K562 (cell line): ENCODE measurements around the gene DOCK6. TPM values are rescaled to one million over a fixed set of nuclear protein-coding genes. Genes with fewer than 3 reads are reported as not detected.
"Not testable (repeated sequence)": the region's sequence is repeated elsewhere in the genome, so short reads cannot be mapped to it uniquely, and the experiment has no call there.

Experiments
- ATAC-seq: fragments of 200-7000 bp; cut with Tn5 transposase; 3 replicates; pipeline ENCODE4 v1.9.1; 2020; ENCODE audit warnings: moderate library complexity
- BruUV-seq: library from RNA; stranded (reverse); fragments of 400-500 nt; replicated peaks from 2 replicates; lab custom pipeline; 2021; lab: Mats Ljungman, UMichigan
- CTCF ChIA-PET: fragments of 300-600 bp; formaldehyde crosslinking; extraction: SDS; loops from one replicate; lab custom pipeline; 2021; ENCODE audit warnings: low intra/inter-chr PET ratio; lab: Yijun Ruan, JAX
- POLR2A ChIA-PET: fragments of 300-600, 350-650 bp; sonication (Branson Sonifier 250); formaldehyde crosslinking; extraction: SDS; loops from one replicate; lab custom pipeline; 2021; ENCODE audit warnings: antibody characterized with exemption, inconsistent platforms; lab: Yijun Ruan, JAX
- DNase-seq, 4 experiments: peaks; one replicate each; pipeline versions ENCODE4 v3.0.0 to v3.0.0-alpha.2; 2011 to 2018; ENCODE audit warnings: low spot score in 3 of 4, mixed read lengths in 3 of 4; ENCODE audit errors: extremely low read depth in 1 of 4
- FAIRE-seq: peaks from 2 replicates; lab custom pipeline; 2011; peaks lifted over from hg19 to GRCh38; lab: Jason Lieb, UNC
- H2AFZ ChIP-seq: 2 replicates; pipeline ENCODE4 v1.6.0; 2011; ENCODE audit warnings: low read depth, low read length, control low read depth, inconsistent platforms
- H3K27ac ChIP-seq: fragments of 200-600 bp; 3 replicates; pipeline ENCODE4 v1.8.0; 2011; ENCODE audit warnings: low read depth, mild to moderate bottlenecking, control low read depth, inconsistent platforms, low read length, moderate library complexity, mixed read lengths; ENCODE audit errors: extremely low read depth
- H3K27me3 ChIP-seq, 2 experiments: fragments of 300-600 bp in 1 of 2; 2 replicates in 1 of 2; 3 replicates in 1 of 2; pipeline versions ENCODE4 v1.6.0 to v1.8.0; 2011; ENCODE audit warnings: inconsistent platforms in 2 of 2, low read length in 2 of 2, mild to moderate bottlenecking in 1 of 2, mixed read lengths in 1 of 2, moderate library complexity in 1 of 2; ENCODE audit not compliant: control insufficient read depth in 2 of 2, insufficient read depth in 2 of 2
- H3K36me3 ChIP-seq: fragments of 300-600 bp; 3 replicates; pipeline ENCODE4 v1.8.0; 2011; ENCODE audit warnings: mild to moderate bottlenecking, low read length, inconsistent platforms; ENCODE audit not compliant: control insufficient read depth, insufficient read depth
- H3K4me1 ChIP-seq, 2 experiments: fragments of 200-600 bp in 1 of 2; replicated peaks in 1 of 2; 2 replicates in 1 of 2; 3 replicates in 1 of 2; pipeline versions ENCODE4 v1.5.1 to v1.8.0; 2011; ENCODE audit warnings: inconsistent platforms in 2 of 2, low read length in 2 of 2, mild to moderate bottlenecking in 1 of 2, mixed read lengths in 1 of 2, moderate library complexity in 1 of 2; ENCODE audit not compliant: control insufficient read depth in 2 of 2, insufficient read depth in 2 of 2
- H3K4me2 ChIP-seq: 2 replicates; pipeline ENCODE4 v1.6.1; 2011; ENCODE audit warnings: low read length, control low read depth, inconsistent platforms, mixed read lengths; ENCODE audit not compliant: insufficient read depth
- H3K4me3 ChIP-seq: fragments of 200-600 bp; sonication (generic), shearing (Covaris generic); 2 replicates; pipeline ENCODE4 v1.5.1; 2016; ENCODE audit warnings: control low read depth, inconsistent platforms
- H3K79me2 ChIP-seq: fragments of 200-600 bp; 3 replicates; pipeline ENCODE4 v1.8.0; 2011; ENCODE audit warnings: low read length, inconsistent platforms; ENCODE audit not compliant: control insufficient read depth, insufficient read depth
- H3K9ac ChIP-seq, 2 experiments: 2 replicates each; pipeline versions ENCODE4 v1.6.0 to v1.6.1; 2011; ENCODE audit warnings: low read depth in 2 of 2, low read length in 2 of 2, control low read depth in 1 of 2, inconsistent platforms in 1 of 2, mild to moderate bottlenecking in 1 of 2, mixed read lengths in 1 of 2; ENCODE audit not compliant: insufficient read depth in 1 of 2
- H3K9me1 ChIP-seq: one replicate; pipeline ENCODE4 v1.6.0; 2011; ENCODE audit warnings: inconsistent platforms, mild to moderate bottlenecking, low read length, moderate library complexity; ENCODE audit not compliant: control insufficient read depth, insufficient read depth
- H3K9me3 ChIP-seq: replicated peaks from 2 replicates; pipeline ENCODE4 v1.5.1; 2011; ENCODE audit warnings: low read depth, low read length, inconsistent platforms; ENCODE audit not compliant: control insufficient read depth, insufficient read depth
- H4K20me1 ChIP-seq: replicated peaks from 2 replicates; pipeline ENCODE4 v1.6.1; 2011; ENCODE audit warnings: low read length, inconsistent platforms, mixed read lengths; ENCODE audit not compliant: control insufficient read depth, insufficient read depth
- ARHGAP35 ChIP-seq: fragments of 450-650 bp; IDR thresholded peaks from 2 replicates; pipeline ENCODE4 v1.6.1; 2018; ENCODE audit not compliant: partially characterized antibody
- ETV6 ChIP-seq, 3 experiments: fragments of 150-350 bp in 1 of 3; sonication (generic) in 1 of 3; formaldehyde crosslinking in 1 of 3; IDR thresholded peaks; 2 replicates each; pipeline versions ENCODE4 v1.6.1 to v1.8.0; 2014 to 2022; ENCODE audit warnings: borderline replicate concordance in 2 of 3, low read depth in 2 of 3, antibody characterized with exemption in 1 of 3, low read length in 1 of 3, mild to moderate bottlenecking in 1 of 3, missing genetic modification reagents in 1 of 3
- MBD2 ChIP-seq: sonication (generic); IDR thresholded peaks from 2 replicates; pipeline ENCODE4 v1.6.1; 2016; ENCODE audit warnings: low read depth, borderline replicate concordance
- MCM3 ChIP-seq: fragments of 450-650 bp; IDR thresholded peaks from 2 replicates; pipeline ENCODE4 v1.6.1; 2016
- MXI1 ChIP-seq: IDR thresholded peaks from 2 replicates; pipeline ENCODE4 v1.6.1; 2011; ENCODE audit warnings: low read depth, mild to moderate bottlenecking, improper control_type of control experiment, low read length
- MYBL2 ChIP-seq, 2 experiments: fragments of 450-650 bp in 1 of 2; sonication (generic) in 1 of 2; formaldehyde crosslinking in 1 of 2; IDR thresholded peaks; 2 replicates each; pipeline versions ENCODE4 v1.6.1 to v1.8.1; 2017 to 2022; ENCODE audit warnings: borderline replicate concordance in 1 of 2, inconsistent platforms in 1 of 2, low read depth in 1 of 2, mild to moderate bottlenecking in 1 of 2, missing genetic modification reagents in 1 of 2, moderate library complexity in 1 of 2
- OTX1 ChIP-seq: fragments of 450-650 bp; formaldehyde crosslinking; IDR thresholded peaks from 2 replicates; pipeline ENCODE4 v1.4.0; 2022; ENCODE audit warnings: mild to moderate bottlenecking
- RNF219 ChIP-seq: fragments of 250-450 bp; sonication (Bioruptor Pico); IDR thresholded peaks from 2 replicates; pipeline ENCODE4 v1.5.0; 2022; ENCODE audit warnings: mild to moderate bottlenecking
- ZNF121 ChIP-seq: sonication (generic); formaldehyde crosslinking; conservative IDR thresholded peaks from 2 replicates; pipeline ENCODE4 v1.8.0; 2022; ENCODE audit warnings: missing genetic modification reagents
- ZNF140 ChIP-seq: fragments of 250-450 bp; sonication (Bioruptor Pico); IDR thresholded peaks from 2 replicates; pipeline ENCODE4 v1.8.0; 2021; ENCODE audit warnings: moderate library complexity, mild to moderate bottlenecking, inconsistent platforms
- ZNF174 ChIP-seq: fragments of 250-450 bp; sonication (Bioruptor Pico); IDR thresholded peaks from 2 replicates; pipeline ENCODE4 v1.4.0; 2020; ENCODE audit warnings: mild to moderate bottlenecking
- ZNF197 ChIP-seq: fragments of 200-800 bp; sonication (Bioruptor generic); IDR thresholded peaks from 2 replicates; pipeline ENCODE4 v1.6.1; 2016; ENCODE audit warnings: low read depth, missing genetic modification characterization, missing compliant biosample characterization
- ZSCAN29 ChIP-seq: fragments of 450-650 bp; IDR thresholded peaks from 2 replicates; pipeline ENCODE4 v1.6.1; 2017
- WGBS: fragments of 100-300 bp; shearing (Covaris generic); methylation state at CpG from one replicate; pipeline ENCODE4 v1.1.6; 2016; ENCODE audit warnings: low coverage, mixed read lengths; ENCODE audit not compliant: insufficient coverage; ENCODE audit errors: missing lambda C conversion rate; 5-methylcytosine and 5-hydroxymethylcytosine counted together
- in situ Hi-C: fragments of 300-500 bp; cut with MboI; formaldehyde crosslinking; loops from 4 replicates; pipeline ENCODE4 v1.15.0; 2018; ENCODE audit warnings: inconsistent platforms, mixed read lengths
- intact Hi-C: fragments of 100-400 bp; cut with micrococcal nuclease; formaldehyde crosslinking; loops from 2 replicates; pipeline ENCODE4 v1.14.2; 2022
- polyA plus RNA-seq, 8 experiments: library from polyadenylated mRNA; depleted of rRNA in 4 of 8; stranded (reverse) in 5 of 8; unstranded in 3 of 8; fragments of >200 nt; fragmentation: Nextera tagmentation in 2 of 8; fragmentation: Illumina TruSeq in 1 of 8; extraction: Ambion mirVana in 2 of 8; extraction: Trizol in 1 of 8; gene quantifications; 2 replicates each; pipeline versions ENCODE4 v1.2.1 to v1.2.3, GENCODE V29; 2011 to 2014; ENCODE audit warnings: inconsistent platforms in 1 of 8, missing spikeins in 1 of 8
- total RNA-seq, 7 experiments: library from RNA; depleted of rRNA in 6 of 7; stranded (reverse); fragments of >200 nt in 6 of 7; fragmentation: Illumina TruSeq in 2 of 7; extraction: Trizol in 2 of 7; gene quantifications; 2 replicates each; pipeline versions ENCODE4 v1.2.1 to v1.2.3, GENCODE V29; 2011 to 2021; ENCODE audit warnings: low replicate concordance in 1 of 7
- TF ChIP-seq, protein P1 (sequence below): fragments of 450-650 bp; IDR thresholded peaks from 2 replicates; pipeline ENCODE4 v1.6.1; 2016; ENCODE audit warnings: low read depth, mild to moderate bottlenecking, moderate library complexity

The DOCK6 gene
- total and polyA plus RNA-seq, 9 of the 15 experiments (the other 6 are each of a cell fraction or from before 2014, with no cell fraction given) = 0.35 to 19.3 (median 3.8) TPM

DNA sequence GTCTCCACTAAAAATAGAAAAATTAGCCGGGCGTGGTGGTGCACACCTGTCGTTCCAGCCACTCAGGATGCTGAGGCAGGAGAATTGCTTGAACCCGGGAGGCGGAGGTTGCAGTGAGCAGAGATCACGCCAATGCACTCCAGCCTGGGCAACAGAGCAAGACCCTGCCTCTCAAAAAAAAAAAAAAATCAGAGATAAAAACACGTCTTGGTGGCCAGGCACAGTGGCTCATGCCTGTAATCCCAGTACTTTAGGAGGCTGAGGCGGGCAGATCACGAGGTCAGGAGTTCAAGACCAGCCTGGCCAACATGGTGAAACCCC is 83.2 kb downstream of the DOCK6 start:
- H3K9me1 ChIP-seq, intact Hi-C loops, CTCF ChIA-PET, H3K4me2 ChIP-seq, POLR2A ChIA-PET, FAIRE-seq, H3K27me3 ChIP-seq, H3K4me3 ChIP-seq, H2AFZ ChIP-seq, H3K4me1 ChIP-seq, H3K9ac ChIP-seq, H4K20me1 ChIP-seq, H3K27ac ChIP-seq, H3K79me2 ChIP-seq, in situ Hi-C loops, H3K9me3 ChIP-seq, BruUV-seq, ATAC-seq, DNase-seq: not testable (repeated sequence)
- H3K36me3 ChIP-seq = peaks cover 36% of the 10 kb centered on the region; the same call in 2 of the 3 replicates
- 100% methylated on average over 3 of the region's 9 CpGs for WGBS
- TF ChIP-seq ZNF121 (CRISPR knock-in tag) = peak; percentile 65

DNA sequence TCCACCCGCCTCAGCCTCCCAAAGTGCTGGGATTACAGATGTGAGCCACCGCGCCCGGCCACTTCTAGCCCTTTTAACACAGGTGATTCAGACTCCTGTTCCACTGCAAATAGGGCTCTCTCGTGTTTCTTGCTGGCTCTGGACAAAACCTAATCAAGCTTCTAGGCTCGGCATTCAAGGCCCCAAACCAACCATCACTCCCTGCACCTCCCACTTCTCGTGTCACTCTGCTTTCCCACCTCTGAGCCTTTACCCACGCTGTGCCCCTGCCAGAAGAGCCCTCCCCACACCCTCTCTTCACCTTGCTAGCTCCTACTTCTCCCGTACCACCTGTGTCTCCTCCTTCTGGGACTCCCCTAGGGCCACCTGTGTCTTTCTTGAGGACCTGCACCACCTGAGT is 84.7 kb downstream of the DOCK6 start:
- 87% methylated on average over 9 of the region's 9 CpGs for WGBS
- in situ Hi-C loops = no loop called here
- no peak for DNase-seq
- Histone ChIP-seq H3K27ac (no peak overlapping the region), H3K79me2 (no peaks in the 10 kb centered on the region), H3K4me1 (peaks cover 0 to 5% of the 10 kb centered on the region in 2 experiments; a peak in 1 of 5 replicates), H3K36me3 (peaks cover 49% of the 10 kb centered on the region; the same call in 2 of the 3 replicates), H4K20me1 (no peaks in the 10 kb centered on the region), H3K9me1 (no peaks in the 10 kb centered on the region), H3K4me3 (no peak overlapping the region), H3K27me3 (no peaks in the 10 kb centered on the region), H3K4me2 (no peak overlapping the region), H2AFZ (no peak overlapping the region), H3K9ac (no peak overlapping the region), H3K9me3 (no peaks in the 10 kb centered on the region)
- no peak for ATAC-seq
- FAIRE-seq = no peak
- BruUV-seq = no TSS peak
- POLR2A ChIA-PET = interaction anchor here (0.8 kb wide), 1 partner anchor 20 kb away, joined by 4 read pairs; the partner anchor contains the start of gene KANK2
- intact Hi-C loops = no loop called here
- CTCF ChIA-PET = no interaction called here
- no peak for TF ChIP-seq MCM3
- no peak for TF ChIP-seq ZNF197 (CRISPR knock-in tag)
- no peak for TF ChIP-seq MXI1
- no peak for TF ChIP-seq ZSCAN29
- no peak for TF ChIP-seq MYBL2 (IDR thresholded peaks at IDR 0.05; ENCODE audit: low read depth)
- no peak for TF ChIP-seq MYBL2 (CRISPR knock-in tag; IDR thresholded peaks at IDR 0.05; ENCODE audit: borderline replicate concordance)
- TF ChIP-seq ETV6 (IDR thresholded peaks at IDR 0.05; ENCODE audit: borderline replicate concordance in 1 of 2, low read depth in 2 of 2, low read length in 1 of 2) = no peak
- no peak for TF ChIP-seq ETV6 (CRISPR knock-in tag; IDR thresholded peaks at IDR 0.05; ENCODE audit: borderline replicate concordance)
- no peak for TF ChIP-seq ZNF174 (CRISPR knock-in tag)
- no peak for TF ChIP-seq OTX1 (CRISPR knock-in tag)
- TF ChIP-seq, protein P1, sequence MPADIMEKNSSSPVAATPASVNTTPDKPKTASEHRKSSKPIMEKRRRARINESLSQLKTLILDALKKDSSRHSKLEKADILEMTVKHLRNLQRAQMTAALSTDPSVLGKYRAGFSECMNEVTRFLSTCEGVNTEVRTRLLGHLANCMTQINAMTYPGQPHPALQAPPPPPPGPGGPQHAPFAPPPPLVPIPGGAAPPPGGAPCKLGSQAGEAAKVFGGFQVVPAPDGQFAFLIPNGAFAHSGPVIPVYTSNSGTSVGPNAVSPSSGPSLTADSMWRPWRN = no peak
- TF ChIP-seq ZNF140 (CRISPR knock-in tag) = no peak
- no peak for TF ChIP-seq ARHGAP35
- no peak for TF ChIP-seq MBD2
- TF ChIP-seq RNF219 (CRISPR knock-in tag) = no peak
